ENCODE measurements around the gene STARD8. TPM values are rescaled to one million over a fixed set of nuclear protein-coding genes. Genes with fewer than 3 reads are reported as not detected.
"Not testable (repeated sequence)": the region's sequence is repeated elsewhere in the genome, so short reads cannot be mapped to it uniquely, and the experiment has no call there.

The STARD8 gene
- total RNA-seq, 2 donors from 2014 or later = 1.6 to 2.3 TPM

- H3K27me3 ChIP-seq = no peaks in the 10 kb centered on the region
- H3K9ac ChIP-seq (ENCODE audit: low read depth in 2 of 2, low read length in 2 of 2) = no peak overlapping the region
- TF ChIP-seq CTCF (IDR thresholded peaks at IDR 0.05) = no peak
- intact Hi-C loops (cut with DNase I) = no loop called here
- H3K36me3 ChIP-seq = no peaks in the 10 kb centered on the region
- no peak overlapping the region for H3K4me3 ChIP-seq
- H3K27ac ChIP-seq = no peak overlapping the region
- H3K9me3 ChIP-seq = no peaks in the 10 kb centered on the region
- H3K4me1 ChIP-seq = no peaks in the 10 kb centered on the region
- no peak for DNase-seq
These were observed 19.5 kb upstream of the STARD8 start for GRCh38 chrX:68627986-68628385.

GRCh38 chrX:68629936-68630335 is 17.5 kb upstream of the STARD8 start:
- H3K9me3 ChIP-seq; H3K4me1 ChIP-seq; H3K9ac ChIP-seq (ENCODE audit: low read depth in 2 of 2, low read length in 2 of 2); intact Hi-C loops (cut with DNase I); H3K4me3 ChIP-seq; H3K36me3 ChIP-seq; H3K27ac ChIP-seq; DNase-seq; H3K27me3 ChIP-seq: not testable (repeated sequence)

- intact Hi-C loops (cut with DNase I) = no loop called here
- no peak overlapping the region for H3K4me3 ChIP-seq
These were observed 16.1 kb upstream of the STARD8 start for GRCh38 chrX:68631336-68631735.

GRCh38 chrX:68632491-68632890 is 15.0 kb upstream of the STARD8 start:
- DNase-seq = no peak
- H3K9me3 ChIP-seq = no peaks in the 10 kb centered on the region
- no peak overlapping the region for H3K27ac ChIP-seq
- TF ChIP-seq CTCF (IDR thresholded peaks at IDR 0.05) = no peak
- H3K9ac ChIP-seq (ENCODE audit: low read depth in 2 of 2, low read length in 2 of 2) = no peak overlapping the region
- intact Hi-C loops (cut with DNase I) = no loop called here
- H3K36me3 ChIP-seq = no peaks in the 10 kb centered on the region
- H3K4me1 ChIP-seq = no peaks in the 10 kb centered on the region
- H3K27me3 ChIP-seq = no peaks in the 10 kb centered on the region
- H3K4me3 ChIP-seq = no peak overlapping the region

More at GRCh38 chrX:68631336-68631735, 16.1 kb upstream of the STARD8 start:
- no peak for TF ChIP-seq CTCF (IDR thresholded peaks at IDR 0.05)
- no peaks in the 10 kb centered on the region for H3K36me3 ChIP-seq
- no peaks in the 10 kb centered on the region for H3K9me3 ChIP-seq
- no peak overlapping the region for H3K9ac ChIP-seq (ENCODE audit: low read depth in 2 of 2, low read length in 2 of 2)
- no peak for DNase-seq
- H3K4me1 ChIP-seq = no peaks in the 10 kb centered on the region
- H3K27me3 ChIP-seq = no peaks in the 10 kb centered on the region
- no peak overlapping the region for H3K27ac ChIP-seq

DNA sequence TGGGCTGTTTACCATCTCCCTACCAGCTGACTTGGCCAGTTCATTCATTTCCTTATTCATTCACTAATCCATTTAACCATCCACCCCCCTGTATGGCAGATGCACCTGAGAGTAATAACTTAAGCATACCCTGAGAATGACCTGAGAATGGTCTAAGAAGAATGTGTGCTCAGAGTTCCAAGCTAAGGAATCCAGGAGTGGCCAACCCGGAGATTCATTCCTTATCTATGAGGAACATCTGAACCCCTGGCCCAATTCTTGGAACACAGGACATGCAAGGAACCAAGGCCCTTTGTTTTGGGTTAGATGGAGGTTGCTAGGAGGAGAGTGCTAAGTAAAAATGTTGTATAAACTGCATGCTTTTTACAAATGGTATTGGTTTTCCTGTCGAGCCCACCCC is 13.5 kb upstream of the STARD8 start:
- no peaks in the 10 kb centered on the region for H3K4me1 ChIP-seq
- H3K27ac ChIP-seq = no peak overlapping the region
- no peaks in the 10 kb centered on the region for H3K27me3 ChIP-seq
- TF ChIP-seq CTCF (IDR thresholded peaks at IDR 0.05) = no peak
- no peak overlapping the region for H3K4me3 ChIP-seq
- intact Hi-C loops (cut with DNase I) = no loop called here
- H3K9me3 ChIP-seq = no peaks in the 10 kb centered on the region
- H3K36me3 ChIP-seq = no peaks in the 10 kb centered on the region
- no peak for DNase-seq
- no peak overlapping the region for H3K9ac ChIP-seq (ENCODE audit: low read depth in 2 of 2, low read length in 2 of 2)

- no peak for TF ChIP-seq CTCF (IDR thresholded peaks at IDR 0.05)
- no peaks in the 10 kb centered on the region for H3K36me3 ChIP-seq
- H3K9ac ChIP-seq (ENCODE audit: low read depth in 2 of 2, low read length in 2 of 2) = no peak overlapping the region
- H3K27me3 ChIP-seq = no peaks in the 10 kb centered on the region
- no peak overlapping the region for H3K27ac ChIP-seq
- H3K9me3 ChIP-seq = no peaks in the 10 kb centered on the region
- H3K4me3 ChIP-seq = no peak overlapping the region
- DNase-seq = no peak
- intact Hi-C loops (cut with DNase I) = no loop called here
- H3K4me1 ChIP-seq = no peaks in the 10 kb centered on the region
These were observed 12.7 kb upstream of the STARD8 start for GRCh38 chrX:68634649-68635227.
